Measurements from ENCODE around the gene CELSR1.

- TF ChIP-seq, protein P1, sequence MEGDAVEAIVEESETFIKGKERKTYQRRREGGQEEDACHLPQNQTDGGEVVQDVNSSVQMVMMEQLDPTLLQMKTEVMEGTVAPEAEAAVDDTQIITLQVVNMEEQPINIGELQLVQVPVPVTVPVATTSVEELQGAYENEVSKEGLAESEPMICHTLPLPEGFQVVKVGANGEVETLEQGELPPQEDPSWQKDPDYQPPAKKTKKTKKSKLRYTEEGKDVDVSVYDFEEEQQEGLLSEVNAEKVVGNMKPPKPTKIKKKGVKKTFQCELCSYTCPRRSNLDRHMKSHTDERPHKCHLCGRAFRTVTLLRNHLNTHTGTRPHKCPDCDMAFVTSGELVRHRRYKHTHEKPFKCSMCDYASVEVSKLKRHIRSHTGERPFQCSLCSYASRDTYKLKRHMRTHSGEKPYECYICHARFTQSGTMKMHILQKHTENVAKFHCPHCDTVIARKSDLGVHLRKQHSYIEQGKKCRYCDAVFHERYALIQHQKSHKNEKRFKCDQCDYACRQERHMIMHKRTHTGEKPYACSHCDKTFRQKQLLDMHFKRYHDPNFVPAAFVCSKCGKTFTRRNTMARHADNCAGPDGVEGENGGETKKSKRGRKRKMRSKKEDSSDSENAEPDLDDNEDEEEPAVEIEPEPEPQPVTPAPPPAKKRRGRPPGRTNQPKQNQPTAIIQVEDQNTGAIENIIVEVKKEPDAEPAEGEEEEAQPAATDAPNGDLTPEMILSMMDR (conservative IDR thresholded peaks at IDR 0.05 in 1 of 2, IDR thresholded peaks at IDR 0.05 in 1 of 2; ENCODE audit: low read depth in 1 of 2, low read length in 2 of 2) = no peak
- TF ChIP-seq EZH2 (IDR thresholded peaks at IDR 0.05; ENCODE audit: low read length, missing control alignments) = no peak
Observed at GRCh38 chr22:46401370-46401769, 136.1 kb downstream of the CELSR1 start.
